Stimulated activated CD8-positive, alpha-beta memory T cell treated with anti-CD3 and anti-CD28 coated beads, Interleukin-12 subunit alpha, Interleukin-12 subunit beta, amount 100 ng/mL, for 24 hours (primary cell): ENCODE measurements around the gene AP3B1.

ENCODE experiments used
- DNase-seq: peaks from one replicate; pipeline ENCODE4 v3.0.0-alpha.2; 2020; ENCODE audit errors: extremely low read depth

The AP3B1 gene

DNA sequence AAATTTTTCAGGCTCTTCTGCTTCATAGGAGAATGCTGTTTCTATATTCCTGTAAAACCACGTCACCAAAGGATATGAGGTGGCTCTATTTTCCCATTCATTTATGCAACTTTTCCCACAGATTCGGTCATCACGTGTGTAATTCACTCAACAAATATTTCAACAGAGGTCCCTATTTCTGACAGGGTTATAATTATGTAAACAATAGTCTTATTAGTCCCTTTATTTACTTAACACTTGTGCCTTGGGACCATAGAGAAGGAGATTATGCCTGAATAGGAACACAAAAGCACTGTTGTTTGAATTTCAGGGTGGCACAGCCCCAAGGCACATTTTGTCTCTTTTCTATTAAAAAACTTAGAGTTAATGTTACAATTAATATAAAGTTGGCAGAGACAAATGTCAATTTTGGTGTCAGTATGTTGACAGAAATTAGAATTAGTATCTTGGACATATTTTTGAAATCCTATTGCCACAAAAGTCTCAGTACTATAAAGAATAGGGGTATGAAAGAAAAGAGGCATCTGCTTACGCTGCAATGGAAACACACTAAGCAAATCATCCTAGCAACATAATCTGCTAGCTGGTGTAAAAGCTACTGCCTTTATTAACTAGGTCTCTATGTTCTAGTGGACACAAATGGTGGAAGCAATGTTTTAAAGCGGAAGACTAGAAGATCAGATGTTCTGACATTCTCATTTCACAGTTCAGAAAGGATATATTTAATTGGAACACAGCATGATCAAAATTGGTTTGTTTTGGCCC is 289.3 kb downstream of the AP3B1 start:
- no peak for DNase-seq

DNA sequence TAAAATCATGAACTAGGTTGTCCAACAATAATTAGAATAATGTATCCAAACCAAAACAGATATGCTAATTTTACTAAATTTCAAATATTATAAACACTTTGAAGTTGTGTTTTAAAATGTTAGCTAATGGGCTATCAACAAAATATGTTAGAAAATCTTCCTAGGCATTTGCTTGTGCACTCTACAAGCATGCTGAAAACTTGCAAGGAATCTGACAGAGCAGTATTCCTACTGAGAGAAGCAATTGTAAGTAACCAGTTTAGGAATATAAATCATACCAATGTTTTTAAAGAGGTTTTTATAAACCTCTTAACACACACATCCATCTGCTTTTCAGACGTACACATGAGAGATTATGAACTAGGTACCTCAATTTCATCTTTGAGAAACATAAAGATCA is 289.9 kb downstream of the AP3B1 start:
- no peak for DNase-seq

DNA sequence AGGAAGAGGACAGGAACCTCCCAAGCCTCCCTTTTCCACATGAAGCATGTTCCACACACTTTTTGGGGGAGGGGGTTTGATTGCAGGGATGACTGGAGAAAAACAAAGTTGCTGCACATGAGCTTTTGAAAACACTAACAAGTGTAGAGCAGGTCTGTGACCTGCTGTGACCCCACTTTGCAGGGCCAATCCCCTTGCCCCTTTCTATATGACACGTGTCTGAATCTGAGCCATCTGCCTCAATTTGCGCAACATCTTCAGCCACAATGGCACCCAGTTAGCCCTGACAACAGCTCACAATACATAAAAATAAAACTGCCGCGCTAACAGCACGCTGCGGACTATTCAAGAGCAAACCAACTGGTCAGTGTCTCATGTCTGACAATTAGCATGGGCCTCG is 290.6 kb downstream of the AP3B1 start:
- DNase-seq: no peak

DNA sequence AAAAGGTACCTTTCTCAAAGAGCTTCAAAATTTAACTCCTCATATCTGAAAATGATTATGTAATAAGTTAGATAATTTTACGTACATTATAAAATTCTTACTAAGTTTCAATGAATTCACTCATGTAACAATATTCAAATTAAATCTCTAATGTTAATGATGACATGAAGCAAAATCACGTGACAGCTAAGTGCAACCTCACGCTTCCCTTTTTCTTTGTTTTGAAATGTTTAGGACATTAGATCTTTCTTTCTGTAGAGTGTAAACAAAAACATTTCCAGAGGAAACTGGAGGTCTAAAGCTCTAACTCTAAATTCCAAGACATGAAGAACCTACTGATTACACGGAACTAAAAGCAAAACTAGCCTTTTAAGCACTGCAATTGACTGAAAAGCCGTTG is 291.0 kb downstream of the AP3B1 start:
- DNase-seq: no peak

DNA sequence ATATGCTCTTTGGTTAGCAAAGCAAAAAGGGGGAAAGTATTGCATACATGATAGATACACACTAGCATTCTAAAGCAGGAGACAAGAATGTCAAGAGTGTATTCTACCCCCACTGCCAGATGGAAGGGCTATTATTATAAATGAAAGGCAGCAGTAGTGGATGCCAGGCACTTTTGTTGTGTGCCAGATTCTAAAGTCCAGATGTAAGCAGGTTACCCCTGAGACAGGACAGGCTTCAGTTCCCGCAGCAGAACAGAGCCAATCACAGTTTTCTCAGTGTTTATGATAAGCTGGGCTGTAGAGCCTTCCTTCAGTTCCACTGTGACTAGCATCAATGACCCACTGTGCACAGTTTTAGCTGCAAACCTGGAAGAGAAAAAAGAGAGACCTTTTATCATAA is 291.8 kb downstream of the AP3B1 start:
- no peak for DNase-seq

DNA sequence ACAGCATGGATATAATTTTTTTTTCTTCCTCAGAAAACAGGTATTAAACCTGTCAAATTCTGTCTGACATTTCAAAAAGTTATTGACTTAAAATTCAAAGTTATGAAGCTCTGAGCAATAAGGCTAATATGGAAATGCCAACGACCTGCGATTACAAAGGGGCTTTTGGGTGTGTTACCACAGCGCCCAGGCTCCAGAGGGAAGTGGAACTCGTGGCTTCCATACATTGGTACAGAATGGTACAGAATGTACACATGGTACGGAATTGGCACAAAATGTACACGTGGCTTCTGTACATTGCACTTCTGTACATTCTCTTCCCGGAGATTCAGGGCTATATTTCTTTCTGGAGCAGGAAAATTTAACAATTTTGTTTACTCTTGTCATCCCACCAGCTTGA is 293.3 kb downstream of the AP3B1 start:
- DNase-seq: no peak

DNA sequence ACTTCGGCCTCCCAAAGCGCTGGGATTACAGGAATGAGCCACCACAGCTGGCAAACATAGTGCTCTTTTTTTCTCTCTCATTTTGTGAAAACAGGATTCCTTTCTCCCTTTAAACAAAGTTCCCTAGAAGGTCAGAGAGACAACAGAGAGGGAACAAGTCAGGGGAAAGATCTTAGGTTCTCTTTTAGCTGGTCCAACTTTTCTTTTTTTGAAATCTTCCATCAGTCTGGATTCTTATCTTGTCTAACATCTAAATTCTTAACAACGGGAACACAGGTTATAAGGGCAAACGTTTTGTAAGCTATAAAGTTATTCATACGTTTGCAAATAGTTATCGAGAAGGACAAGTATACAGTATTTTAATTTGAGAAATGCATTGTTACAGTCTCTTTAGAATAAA is 294.3 kb downstream of the AP3B1 start:
- no peak for DNase-seq

DNA sequence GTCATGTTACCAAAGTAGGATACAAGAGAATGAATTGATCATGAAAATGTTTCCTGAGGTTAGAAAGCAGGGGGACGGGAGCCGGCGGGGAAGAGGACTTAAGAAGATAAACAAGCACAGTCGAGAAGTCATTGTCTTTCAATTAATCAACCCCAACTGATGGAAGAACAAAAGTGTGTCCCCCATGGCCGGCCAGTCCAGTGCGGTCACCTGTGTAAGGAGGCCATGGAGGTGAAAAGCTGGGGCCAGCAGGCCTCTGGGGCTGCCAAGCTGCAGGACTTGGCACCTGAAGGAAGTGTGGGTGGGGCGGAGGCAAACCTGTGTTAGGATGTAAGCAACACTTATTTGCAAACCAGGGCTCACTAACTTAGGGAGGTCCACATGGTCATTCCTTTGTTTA is 295.1 kb downstream of the AP3B1 start:
- DNase-seq: no peak

DNA sequence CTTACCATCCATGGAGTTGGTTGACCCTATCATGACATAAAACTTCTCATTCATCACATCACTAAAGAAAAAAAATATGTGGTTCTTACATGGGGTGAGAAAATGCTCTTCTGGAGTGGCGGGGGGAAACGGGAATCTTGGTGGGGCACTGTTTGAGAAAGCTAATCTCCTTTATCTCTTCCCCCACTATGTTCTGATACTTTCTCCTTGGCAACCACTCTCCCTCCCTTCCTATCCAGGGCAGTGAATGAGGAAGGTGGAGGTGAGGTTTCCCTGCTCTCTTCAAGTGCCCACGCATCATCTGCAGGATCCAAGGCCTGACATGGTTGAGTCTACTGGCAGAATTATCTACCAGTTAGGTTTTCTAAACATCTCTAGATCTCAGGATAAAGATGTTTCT is 297.6 kb downstream of the AP3B1 start:
- DNase-seq: no peak

DNA sequence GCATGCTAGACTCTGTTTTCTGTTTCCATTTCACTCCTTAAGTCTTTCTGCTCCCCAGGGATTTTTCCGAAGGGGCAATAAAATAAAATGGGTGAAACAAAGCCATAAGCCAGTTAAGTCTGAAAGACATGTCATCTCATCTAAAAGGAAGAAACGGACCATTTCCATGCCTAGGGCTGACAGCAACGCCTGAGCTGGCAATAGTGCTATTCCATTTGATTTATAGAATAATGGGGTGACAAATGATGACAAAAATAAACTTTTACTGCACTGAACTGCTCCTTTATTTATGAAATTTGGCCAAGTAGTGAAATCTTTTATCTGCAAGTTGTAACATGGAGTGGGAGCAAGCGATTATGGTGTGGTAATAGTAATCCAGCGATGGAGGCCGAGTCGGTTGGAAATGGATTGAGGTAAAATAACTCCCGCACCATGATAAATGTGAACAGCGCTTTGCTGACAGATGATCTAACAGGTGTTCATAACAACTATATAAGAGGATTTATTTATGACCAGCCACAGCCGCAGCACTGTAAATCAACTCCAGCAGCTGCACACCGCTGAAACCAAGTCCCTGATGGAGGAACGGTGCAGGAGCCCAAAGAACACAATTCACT is 298.6 kb downstream of the AP3B1 start:
- DNase-seq: no peak

DNA sequence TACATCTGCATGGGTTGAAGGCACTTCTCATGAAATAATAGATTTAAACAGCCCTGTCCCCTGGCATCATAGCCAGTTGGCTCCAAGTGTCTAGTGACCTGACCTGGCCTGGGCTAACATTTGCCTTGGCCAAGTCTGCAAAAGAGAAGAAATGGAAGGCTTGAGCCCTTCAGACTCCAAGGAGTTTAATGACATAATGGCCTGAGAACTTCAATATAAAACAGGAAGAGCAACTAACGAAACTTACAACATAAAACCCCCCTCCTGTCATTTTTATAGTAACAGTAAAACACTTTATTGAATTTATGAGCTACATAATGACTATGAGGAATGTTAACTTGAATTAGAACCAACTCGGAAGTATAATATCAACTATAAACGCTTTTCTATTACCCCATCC is 299.6 kb downstream of the AP3B1 start:
- DNase-seq: no peak

DNA sequence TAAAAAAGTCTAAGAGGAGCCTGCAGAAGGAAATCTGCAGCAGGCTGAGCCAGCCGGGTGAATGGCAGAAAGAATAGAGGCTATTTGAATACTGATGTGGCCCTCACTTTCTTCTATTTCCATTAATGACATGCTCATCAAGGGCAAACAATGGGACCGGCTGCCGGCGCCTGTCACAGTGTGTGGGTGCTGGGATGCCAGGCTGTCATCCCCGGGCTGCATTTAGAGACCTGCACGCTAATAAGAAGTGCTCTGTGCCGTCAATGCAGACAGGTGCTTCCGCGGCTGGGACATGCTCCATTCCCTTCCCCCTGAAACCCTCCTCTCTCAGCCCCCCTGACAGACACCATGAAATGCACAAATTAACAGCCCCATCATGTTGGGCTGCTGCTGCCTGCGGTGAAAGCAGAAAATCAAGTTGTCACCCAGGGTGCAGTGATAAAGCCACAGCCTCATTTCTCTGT is 300.6 kb downstream of the AP3B1 start:
- DNase-seq: no peak

DNA sequence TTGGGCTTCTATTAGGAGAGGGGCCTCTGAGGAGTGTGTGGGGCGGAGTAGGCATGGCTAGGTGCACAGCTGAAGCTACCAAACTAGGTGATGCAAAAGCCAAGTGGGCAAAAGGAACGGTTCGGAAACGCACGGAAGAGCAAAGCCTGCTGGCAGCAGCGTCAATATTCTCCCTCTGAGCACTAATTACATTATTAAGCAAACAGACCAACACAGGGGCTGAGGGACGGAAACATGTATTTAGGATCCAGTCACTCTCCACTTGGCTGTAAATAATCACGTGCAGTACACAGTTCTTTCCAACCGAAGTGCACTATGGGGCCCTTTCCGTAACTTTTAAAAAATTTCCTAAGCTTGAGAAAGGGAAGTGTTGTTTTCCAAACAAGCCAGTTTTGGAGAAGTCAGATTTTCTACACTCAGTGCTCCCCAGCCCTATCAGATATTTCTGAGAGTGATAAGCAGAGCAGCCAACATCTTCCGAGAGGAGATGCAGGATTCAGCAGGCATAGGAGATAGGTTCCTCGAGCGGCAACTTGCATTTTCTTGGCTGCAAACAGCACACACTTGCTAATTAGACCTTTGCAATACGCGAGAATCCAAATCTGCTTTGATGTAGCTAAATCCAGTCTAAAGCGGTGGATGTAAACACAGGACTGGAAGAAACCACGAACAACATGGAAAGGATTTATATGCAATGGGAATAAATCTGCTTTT is 301.2 kb downstream of the AP3B1 start:
- no peak for DNase-seq

DNA sequence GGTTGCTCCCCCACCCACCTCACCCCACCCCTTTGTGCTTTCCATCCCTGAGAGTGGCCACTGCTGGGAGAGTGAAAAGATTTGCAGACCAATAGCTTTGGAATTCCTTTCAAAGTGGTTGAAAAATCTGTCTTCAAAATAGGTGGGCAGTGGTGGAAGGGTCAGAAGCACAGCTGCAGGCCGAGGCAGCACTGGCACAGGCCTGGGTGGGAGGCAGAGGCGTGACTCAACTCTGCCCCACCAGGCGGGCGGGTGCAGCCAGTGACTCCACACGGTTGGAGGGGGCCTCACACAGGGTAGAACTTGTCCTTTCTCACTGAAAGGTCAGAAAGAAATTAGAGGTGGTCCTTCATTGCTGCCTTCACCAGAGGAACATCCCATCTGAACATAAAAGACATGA is 303.4 kb downstream of the AP3B1 start:
- no peak for DNase-seq

DNA sequence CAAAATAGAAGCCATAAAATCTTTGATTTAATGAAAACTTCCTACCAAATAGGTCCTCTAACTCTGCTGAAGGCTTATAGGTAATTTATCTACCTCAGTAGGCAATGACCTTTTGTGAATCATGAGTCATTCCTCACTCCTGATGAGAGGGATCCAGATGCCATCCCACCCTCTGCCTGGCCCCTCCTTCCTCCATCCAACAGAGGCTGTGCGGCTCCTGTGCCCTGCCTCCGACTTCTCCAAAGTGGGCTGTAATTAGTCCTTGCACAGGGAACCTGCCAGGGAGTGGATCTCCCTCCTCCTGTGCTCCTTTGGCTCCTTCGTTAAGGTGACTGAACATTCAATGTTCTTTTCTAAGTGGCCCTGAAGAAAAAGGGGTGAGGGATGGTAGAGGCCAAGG is 304.5 kb downstream of the AP3B1 start:
- no peak for DNase-seq

DNA sequence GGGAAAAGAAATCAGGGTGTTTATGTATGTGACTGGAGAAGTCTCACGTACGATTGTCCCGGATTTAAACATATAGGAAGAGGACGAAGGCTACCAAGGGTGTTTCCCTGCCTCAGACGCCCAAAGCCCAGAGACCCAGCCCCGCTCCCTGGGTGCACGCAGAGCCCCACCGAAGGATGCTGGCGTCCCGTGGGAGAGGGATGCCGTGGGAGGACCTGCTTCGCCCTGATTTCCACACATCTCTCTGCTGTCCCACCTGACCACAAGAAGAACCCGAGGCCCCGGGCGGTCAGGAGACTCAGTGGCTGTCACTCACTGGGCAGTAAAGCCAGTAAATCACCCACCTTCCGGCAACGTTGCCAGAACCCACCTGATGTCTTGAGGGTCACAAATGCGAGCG is 306.5 kb downstream of the AP3B1 start:
- DNase-seq: no peak

DNA sequence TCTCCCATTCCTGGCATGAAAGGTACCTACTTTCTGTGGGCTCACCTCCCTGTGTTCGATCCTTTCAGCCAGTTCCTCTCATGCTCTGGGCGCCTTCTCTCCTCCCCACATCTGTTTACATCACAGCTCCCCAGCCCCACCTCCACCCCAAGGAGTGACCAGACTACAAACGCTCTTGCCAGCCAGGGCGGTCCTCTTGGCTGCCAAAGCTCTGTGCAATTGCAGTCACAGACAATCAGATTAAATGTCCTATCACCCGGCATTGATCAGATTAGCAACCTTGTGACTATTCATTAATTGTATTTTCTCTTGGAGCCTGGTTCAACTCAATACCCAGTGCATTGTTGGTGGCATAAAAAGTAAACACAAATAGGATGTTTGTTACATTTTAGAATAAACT is 307.2 kb downstream of the AP3B1 start:
- no peak for DNase-seq

DNA sequence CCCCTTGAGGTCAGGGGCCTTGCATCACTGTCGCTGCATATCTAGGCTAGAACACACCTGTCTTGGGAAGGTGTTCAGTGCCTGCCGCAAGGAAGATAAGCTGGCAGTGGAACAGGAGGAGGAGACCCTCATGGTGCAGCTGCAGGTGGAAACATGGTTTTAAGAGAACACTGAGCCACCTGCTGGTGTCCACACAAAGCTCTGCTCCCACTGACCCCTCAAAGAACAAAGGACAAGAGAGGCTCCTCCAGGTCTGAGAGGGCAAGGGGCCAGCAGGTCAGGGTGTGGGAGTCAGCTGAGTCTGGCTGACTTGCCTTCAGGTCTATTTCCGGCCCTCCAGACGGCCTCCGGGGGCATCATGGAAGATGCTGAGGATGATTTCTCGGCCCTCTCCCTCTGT is 308.2 kb downstream of the AP3B1 start:
- no peak for DNase-seq

DNA sequence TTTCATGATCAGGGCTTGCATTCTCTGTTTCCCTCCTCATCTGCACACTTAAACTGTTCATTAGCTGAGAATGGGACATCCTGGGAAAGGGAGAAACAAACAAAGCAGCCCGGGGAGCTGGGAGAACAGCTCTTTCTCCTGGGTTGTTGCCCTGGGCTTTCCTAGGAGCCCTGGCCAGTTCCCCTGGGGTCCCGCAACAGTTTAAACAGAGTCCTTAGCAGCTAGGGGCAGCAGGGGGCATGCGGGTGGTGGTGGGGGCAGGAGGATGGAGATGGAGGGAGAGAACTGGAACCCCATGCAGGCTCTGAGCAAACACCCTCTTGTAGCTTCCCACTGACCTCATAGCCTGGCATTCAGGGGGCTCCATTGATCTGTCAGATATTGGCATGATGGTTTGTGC is 309.3 kb downstream of the AP3B1 start:
- DNase-seq: no peak

DNA sequence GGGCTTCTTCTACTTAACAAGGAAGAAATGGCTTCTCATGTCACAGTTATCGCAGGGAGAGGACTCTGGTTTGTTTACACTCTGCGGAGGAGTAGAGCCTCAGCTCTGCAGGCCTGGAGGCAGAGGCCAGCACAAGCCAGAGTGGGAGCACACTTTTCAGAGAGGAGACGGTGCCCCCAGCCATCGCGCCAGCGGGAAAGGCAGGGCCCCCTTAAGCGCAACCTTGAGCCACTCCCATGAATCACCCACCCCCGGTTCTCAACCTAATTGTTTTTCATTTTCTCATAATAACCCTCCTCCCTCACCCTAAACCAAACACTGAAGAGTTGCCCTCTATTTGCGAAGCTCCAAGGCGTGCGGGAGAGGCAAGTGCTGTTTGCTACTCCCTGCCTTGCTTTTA is 309.9 kb downstream of the AP3B1 start:
- no peak for DNase-seq

DNA sequence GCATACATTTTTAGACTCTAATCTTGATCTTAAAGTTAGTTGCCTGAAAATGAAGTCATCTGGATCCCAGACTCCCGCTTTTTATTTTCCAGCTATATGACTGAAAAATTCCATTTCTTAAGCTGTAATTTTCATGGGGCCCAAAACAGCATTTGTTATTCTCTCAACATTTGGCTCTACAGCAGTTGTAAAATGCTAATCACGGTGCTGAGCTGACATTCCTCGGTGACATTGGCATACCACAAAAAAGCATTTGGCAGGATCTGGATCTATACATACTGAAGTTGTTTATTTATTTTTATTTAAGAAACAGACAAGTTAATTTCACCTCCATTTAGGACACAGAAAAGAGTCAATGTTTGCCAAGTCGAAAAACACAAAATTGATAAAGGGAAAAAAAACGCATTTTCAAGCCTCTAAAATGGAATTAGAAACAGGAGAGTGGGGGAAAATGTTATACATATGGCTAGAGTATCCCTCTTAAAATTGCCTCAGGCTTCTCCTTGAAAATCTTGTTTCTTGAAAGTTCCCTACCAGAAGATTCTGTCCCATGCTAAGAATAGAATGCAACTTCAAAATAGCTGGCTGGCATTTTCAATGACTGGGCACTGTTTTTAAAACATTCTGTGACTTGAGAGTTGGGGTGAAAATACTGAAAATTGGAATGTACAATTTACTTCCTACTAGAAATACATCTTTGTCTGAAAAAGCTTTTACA is 310.9 kb downstream of the AP3B1 start:
- no peak for DNase-seq

DNA sequence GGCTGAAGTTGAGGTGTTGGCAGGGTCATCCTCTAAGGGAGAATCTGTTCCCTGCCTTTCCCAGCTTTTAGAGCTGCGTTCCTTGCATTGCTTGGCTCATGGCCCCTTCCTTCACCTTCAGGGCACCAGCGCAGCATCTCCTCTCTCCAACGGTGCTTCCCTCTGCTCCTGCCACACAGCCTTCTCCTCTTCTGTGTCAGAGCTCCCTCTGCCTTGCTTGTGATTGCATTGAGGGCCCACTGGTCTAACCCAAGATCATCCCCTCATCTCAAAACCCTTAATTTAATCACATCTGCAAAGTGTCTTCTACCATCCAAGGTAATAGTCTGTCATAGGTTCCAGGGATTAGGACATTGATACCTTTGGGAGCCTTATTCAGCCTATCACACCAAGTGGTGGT is 312.7 kb downstream of the AP3B1 start:
- no peak for DNase-seq

DNA sequence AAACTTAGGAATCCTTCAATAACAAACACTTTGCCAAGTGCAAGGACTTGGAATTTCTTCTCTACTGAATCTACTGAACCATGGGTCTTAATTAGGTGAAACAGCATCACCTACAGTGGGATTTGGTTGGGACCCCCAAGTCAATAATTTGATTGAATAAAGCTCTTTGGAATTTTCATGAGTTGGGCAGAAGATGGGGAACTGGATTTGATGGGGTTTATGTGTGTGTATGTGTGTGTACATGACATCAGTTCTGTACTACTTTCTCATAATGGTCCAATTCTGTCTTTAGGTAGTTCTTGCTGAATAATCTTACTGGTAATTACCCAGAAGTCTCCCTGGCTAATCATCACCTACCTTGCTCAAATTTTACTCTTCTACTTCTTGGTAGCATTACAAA is 319.9 kb downstream of the AP3B1 start:
- DNase-seq: no peak
